GM12878 (cell line): ENCODE data around the gene KCTD16. TPM values are rescaled to one million over a fixed set of nuclear protein-coding genes. Genes with fewer than 3 reads are reported as not detected.

ENCODE experiments used
- ATAC-seq: fragments of 200-7000 bp; cut with Tn5 transposase; 3 replicates; pipeline ENCODE4 v1.9.1; 2020; ENCODE audit warnings: mild to moderate bottlenecking, moderate library complexity
- BruUV-seq: library from RNA; stranded (reverse); fragments of 400-500 nt; replicated peaks from 2 replicates; lab custom pipeline; 2021; lab: Mats Ljungman, UMichigan
- CTCF ChIA-PET: fragments of 300-600 bp; sonication (Branson Sonifier 250); formaldehyde crosslinking; extraction: SDS; loops from one replicate; lab custom pipeline; 2021; ENCODE audit warnings: inconsistent platforms; lab: Yijun Ruan, JAX
- POLR2A ChIA-PET: fragments of 350-600 bp; formaldehyde crosslinking; extraction: SDS; loops from one replicate; lab custom pipeline; 2021; ENCODE audit warnings: inconsistent platforms; lab: Charles Lee
- RAD21 ChIA-PET: fragments of 300-600 bp; sonication (Branson Sonifier 250); formaldehyde crosslinking; loops from one replicate; lab custom pipeline; 2023; ENCODE audit warnings: antibody characterized with exemption; ENCODE audit not compliant: unreplicated experiment; lab: Charles Lee
- SMC1A ChIA-PET: fragments of 300-600 bp; sonication (Branson Sonifier 250); formaldehyde crosslinking; loops from one replicate; lab custom pipeline; 2023; ENCODE audit not compliant: unreplicated experiment, uncharacterized antibody; lab: Charles Lee
- DNase-seq: peaks from one replicate; pipeline ENCODE4 v3.0.0-alpha.2; 2011; ENCODE audit warnings: low read depth, low spot score
- FAIRE-seq: peaks from 3 replicates; lab custom pipeline; 2011; peaks lifted over from hg19 to GRCh38; lab: Jason Lieb, UNC
- H2AFZ ChIP-seq: 2 replicates; pipeline ENCODE4 v1.6.0; 2011; ENCODE audit warnings: low read depth, low read length, control low read depth; ENCODE audit not compliant: control insufficient read depth
- H3K27ac ChIP-seq: 2 replicates; pipeline ENCODE4 v1.5.1; 2011; ENCODE audit warnings: control low read depth; ENCODE audit not compliant: control insufficient read depth, insufficient read depth
- H3K27me3 ChIP-seq, 2 experiments: replicated peaks in 1 of 2; 2 replicates each; pipeline versions ENCODE4 v1.6.0 to v1.6.1; 2011; ENCODE audit warnings: low read length in 1 of 2; ENCODE audit not compliant: control insufficient read depth in 2 of 2, insufficient read depth in 2 of 2
- H3K36me3 ChIP-seq, 2 experiments: 2 replicates each; pipeline ENCODE4 v1.5.1; 2011; ENCODE audit warnings: low read length in 1 of 2; ENCODE audit not compliant: control insufficient read depth in 2 of 2, insufficient read depth in 2 of 2
- H3K4me1 ChIP-seq: 2 replicates; pipeline ENCODE4 v1.6.1; 2011; ENCODE audit warnings: mild to moderate bottlenecking, low read length, moderate library complexity, mixed read lengths; ENCODE audit not compliant: control insufficient read depth, insufficient read depth
- H3K4me2 ChIP-seq: 2 replicates; pipeline ENCODE4 v1.6.0; 2011; ENCODE audit warnings: control low read depth; ENCODE audit not compliant: control insufficient read depth, insufficient read depth
- H3K4me3 ChIP-seq: fragments of 200-600 bp; sonication (generic); 2 replicates; pipeline ENCODE4 v1.5.1; 2016
- H3K79me2 ChIP-seq: 2 replicates; pipeline ENCODE4 v1.6.0; 2011; ENCODE audit warnings: low read length; ENCODE audit not compliant: control insufficient read depth, insufficient read depth
- H3K9ac ChIP-seq: 2 replicates; pipeline ENCODE4 v1.8.0; 2011; ENCODE audit warnings: low read length, control low read depth, mixed read lengths; ENCODE audit not compliant: control insufficient read depth, insufficient read depth
- H3K9me3 ChIP-seq: replicated peaks from 3 replicates; pipeline ENCODE4 v1.5.1; 2011; ENCODE audit warnings: mild to moderate bottlenecking, low read length; ENCODE audit not compliant: control insufficient read depth, insufficient read depth
- H4K20me1 ChIP-seq: 2 replicates; pipeline ENCODE4 v1.6.0; 2011; ENCODE audit not compliant: control insufficient read depth, insufficient read depth
- BRCA1 ChIP-seq: IDR thresholded peaks from 2 replicates; pipeline ENCODE4 v1.6.1; 2011; ENCODE audit warnings: low read depth, low read length, improper control_type of control experiment
- HCFC1 ChIP-seq: fragments of 150-350 bp; IDR thresholded peaks from 2 replicates; pipeline ENCODE4 v1.6.1; 2014; ENCODE audit warnings: low read length
- HDAC2 ChIP-seq: fragments of 200-600 bp; sonication (generic); IDR thresholded peaks from 2 replicates; pipeline ENCODE4 v1.6.1; 2017
- KLF5 ChIP-seq: fragments of 450-650 bp; IDR thresholded peaks from 2 replicates; pipeline ENCODE4 v1.6.1; 2014; ENCODE audit warnings: mild to moderate bottlenecking; ENCODE audit not compliant: partially characterized antibody
- POLR2AphosphoS2 ChIP-seq: IDR thresholded peaks from 2 replicates; pipeline ENCODE4 v1.6.1; 2011; ENCODE audit warnings: low read depth, mild to moderate bottlenecking, low read length, improper control_type of control experiment, moderate library complexity
- SIN3A ChIP-seq: IDR thresholded peaks from 2 replicates; pipeline ENCODE4 v1.6.1; 2012; ENCODE audit warnings: low read depth, low read length, improper control_type of control experiment
- ZNF207 ChIP-seq: fragments of 450-650 bp; IDR thresholded peaks from 2 replicates; pipeline ENCODE4 v1.6.1; 2014; ENCODE audit warnings: antibody characterized with exemption, mild to moderate bottlenecking, borderline replicate concordance
- WGBS: methylation state at CpG from one replicate; pipeline ENCODE4 v1.1.6; 2016; ENCODE audit warnings: low lambda C conversion rate; ENCODE audit not compliant: insufficient replicate concordance, insufficient coverage; ENCODE audit errors: missing lambda C conversion rate; 5-methylcytosine and 5-hydroxymethylcytosine counted together
- in situ Hi-C: fragments of 300-500 bp; cut with MboI; formaldehyde crosslinking; loops from 9 replicates; pipeline ENCODE4 v1.14.3; 2018; ENCODE audit warnings: mixed read lengths
- intact Hi-C: fragments of 100-400 bp; cut with micrococcal nuclease; formaldehyde crosslinking; loops from one replicate; pipeline ENCODE4 v1.14.2; 2022; ENCODE audit not compliant: unreplicated experiment
- polyA plus RNA-seq, 11 experiments: library from polyadenylated mRNA; depleted of rRNA in 4 of 11; unstranded in 6 of 11; stranded (reverse) in 5 of 11; fragments of >200 nt; fragmentation: Nextera tagmentation in 4 of 11; fragmentation: Illumina TruSeq in 1 of 11; extraction: Ambion mirVana in 4 of 11; extraction: Trizol in 1 of 11; gene quantifications; 1 replicate in 1 of 11; 2 replicates in 10 of 11; pipeline versions ENCODE4 v1.2.1 to v1.2.3, GENCODE V29; 2011 to 2016; ENCODE audit warnings: inconsistent platforms in 2 of 11, missing spikeins in 2 of 11, low read depth in 1 of 11
- total RNA-seq, 4 experiments: library from RNA; depleted of rRNA in 3 of 4; stranded (reverse); fragments of >200 nt in 3 of 4; fragmentation: Illumina TruSeq in 1 of 4; extraction: Trizol in 1 of 4; gene quantifications; 2 replicates each; pipeline versions ENCODE4 v1.2.1 to v1.2.3, GENCODE V29; 2013 to 2021
- TF ChIP-seq, protein P1 (sequence below): IDR thresholded peaks from 2 replicates; pipeline ENCODE4 v1.6.1; 2011; ENCODE audit warnings: low read depth, mild to moderate bottlenecking, low read length, moderate library complexity, borderline replicate concordance; ENCODE audit errors: extremely low read depth
- TF ChIP-seq, protein P2 (sequence below): fragments of 450-650 bp; formaldehyde crosslinking; IDR thresholded peaks from 2 replicates; pipeline ENCODE4 v1.5.0; 2022; ENCODE audit warnings: mild to moderate bottlenecking, missing genetic modification characterization
- TF ChIP-seq, protein P3 (sequence below): IDR thresholded peaks from 2 replicates; pipeline ENCODE4 v1.6.1; 2011; ENCODE audit warnings: borderline replicate concordance, low read depth, mild to moderate bottlenecking, moderate library complexity, mixed read lengths, low read length; ENCODE audit not compliant: insufficient read depth; ENCODE audit errors: extremely low read length

The KCTD16 gene
- total and polyA plus RNA-seq, 10 of the 15 experiments (the other 5 are each of a cell fraction or from before 2014, with no cell fraction given): 0.03 to 0.10 (median 0.06) TPM; not detected in 3

DNA sequence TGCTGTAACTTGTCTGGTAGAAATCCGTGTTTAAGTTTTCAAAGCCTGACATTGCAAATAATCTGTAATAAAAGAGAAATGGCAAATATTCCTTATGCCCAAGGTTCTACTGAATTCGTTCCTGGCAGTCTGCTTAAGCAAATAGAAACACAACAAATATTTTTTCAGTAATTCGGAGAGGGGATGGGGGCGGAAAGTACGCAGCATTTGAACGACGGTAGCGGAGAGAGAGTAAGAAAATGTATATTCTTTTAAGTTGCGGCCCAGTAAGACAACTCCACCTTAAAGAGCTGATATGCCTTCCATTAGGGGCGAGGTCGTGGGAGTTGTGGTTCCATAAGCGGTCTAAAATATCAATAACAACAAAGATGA is 783 bp upstream of the KCTD16 start:
- intact Hi-C loops: loop anchor here (2.0 kb wide), 2 partner anchors 15 to 19 kb away; no protein-coding TSS in a partner anchor
- peak overlapping the region; percentile 93 for H3K4me3 ChIP-seq
- peak overlapping the region; percentile 93 for H3K9ac ChIP-seq
- H3K36me3 ChIP-seq: peaks cover 0 to 4% of the 10 kb centered on the region in 2 experiments; a peak in 2 of 4 replicates
- peak overlapping the region; percentile 87 for H3K27ac ChIP-seq
- no peak for DNase-seq
- H3K4me2 ChIP-seq: peak overlapping the region; percentile 80
- no peaks in the 10 kb centered on the region for H3K4me1 ChIP-seq
- no peak for FAIRE-seq
- ChIA-PET POLR2A (interaction anchor here (1.6 to 1.7 kb wide), 2 partner anchors 11 to 20 kb away, joined by 3 to 6 read pairs; no protein-coding TSS in a partner anchor), RAD21 (interaction anchor here (0.6 to 3.6 kb wide), 8 partner anchors 18 to 1167 kb away, joined by 3 to 39 read pairs (median 6); no protein-coding TSS in a partner anchor), SMC1A (interaction anchor here (2.1 to 5.6 kb wide), 3 partner anchors 17 to 28 kb away, joined by 4 to 41 read pairs (median 37); no protein-coding TSS in a partner anchor)
- peak; percentile 4 for ATAC-seq
- BruUV-seq: TSS peak; percentile 78
- H2AFZ ChIP-seq: peak overlapping the region; percentile 99
- WGBS: 2% methylated on average over 12 of the region's 12 CpGs
- H3K9me3 ChIP-seq: no peaks in the 10 kb centered on the region
- H3K79me2 ChIP-seq: peaks cover 38% of the 10 kb centered on the region
- in situ Hi-C loops: no loop called here
- no peaks in the 10 kb centered on the region for H3K27me3 ChIP-seq
- no peaks in the 10 kb centered on the region for H4K20me1 ChIP-seq
- TF ChIP-seq, protein P1, sequence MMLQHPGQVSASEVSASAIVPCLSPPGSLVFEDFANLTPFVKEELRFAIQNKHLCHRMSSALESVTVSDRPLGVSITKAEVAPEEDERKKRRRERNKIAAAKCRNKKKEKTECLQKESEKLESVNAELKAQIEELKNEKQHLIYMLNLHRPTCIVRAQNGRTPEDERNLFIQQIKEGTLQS: no peak
- TF ChIP-seq HCFC1: 0 out of 2 replicates have a peak, but pooled peaks have one; percentile 2
- TF ChIP-seq, all 136 proteins: peak for 1
- CTCF ChIA-PET: interaction anchor here (0.8 to 3.3 kb wide), 9 partner anchors 11 to 285 kb away, joined by 3 to 36 read pairs (median 4); no protein-coding TSS in a partner anchor

DNA sequence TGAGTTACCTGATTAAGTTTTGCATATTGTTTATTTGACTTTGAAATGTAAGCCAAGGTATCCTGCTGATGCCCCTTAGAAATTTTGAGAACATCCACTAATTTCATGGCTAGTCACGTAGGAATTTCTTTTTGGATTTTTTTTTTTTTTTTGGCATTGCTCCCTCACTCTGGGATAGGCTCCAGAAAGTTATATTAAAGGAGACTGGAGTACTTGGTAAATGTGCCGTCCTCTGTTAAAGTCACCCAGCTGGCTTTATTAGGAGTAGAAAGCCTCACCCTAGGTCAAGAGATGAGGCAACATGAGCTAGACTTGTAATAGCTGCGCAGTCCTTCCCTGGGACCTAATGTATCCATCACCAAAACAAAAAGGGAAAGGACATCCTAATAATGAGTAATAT is 3.1 kb downstream of the KCTD16 start:
- ChIA-PET SMC1A (no interaction called here), POLR2A (no interaction called here), RAD21 (no interaction called here), CTCF (interaction anchor here (1.0 kb wide), 2 partner anchors 13 to 18 kb away, joined by 3 to 4 read pairs; no protein-coding TSS in a partner anchor)
- BruUV-seq: no TSS peak
- H3K4me1 ChIP-seq: no peaks in the 10 kb centered on the region
- no peaks in the 10 kb centered on the region for H3K9me3 ChIP-seq
- no peak overlapping the region for H3K4me2 ChIP-seq
- no peak overlapping the region for H2AFZ ChIP-seq
- H3K4me3 ChIP-seq: no peak overlapping the region
- peaks cover 18% of the 10 kb centered on the region for H3K79me2 ChIP-seq
- intact Hi-C loops (no loop called here), in situ Hi-C loops (no loop called here)
- H3K9ac ChIP-seq: no peak overlapping the region
- 78% methylated on average over 3 of the region's 3 CpGs for WGBS
- ATAC-seq (no peak), FAIRE-seq (no peak), DNase-seq (no peak)
- H3K27me3 ChIP-seq: no peaks in the 10 kb centered on the region
- no peaks in the 10 kb centered on the region for H3K36me3 ChIP-seq
- H4K20me1 ChIP-seq: no peaks in the 10 kb centered on the region
- no peak overlapping the region for H3K27ac ChIP-seq
- TF ChIP-seq, protein P2, sequence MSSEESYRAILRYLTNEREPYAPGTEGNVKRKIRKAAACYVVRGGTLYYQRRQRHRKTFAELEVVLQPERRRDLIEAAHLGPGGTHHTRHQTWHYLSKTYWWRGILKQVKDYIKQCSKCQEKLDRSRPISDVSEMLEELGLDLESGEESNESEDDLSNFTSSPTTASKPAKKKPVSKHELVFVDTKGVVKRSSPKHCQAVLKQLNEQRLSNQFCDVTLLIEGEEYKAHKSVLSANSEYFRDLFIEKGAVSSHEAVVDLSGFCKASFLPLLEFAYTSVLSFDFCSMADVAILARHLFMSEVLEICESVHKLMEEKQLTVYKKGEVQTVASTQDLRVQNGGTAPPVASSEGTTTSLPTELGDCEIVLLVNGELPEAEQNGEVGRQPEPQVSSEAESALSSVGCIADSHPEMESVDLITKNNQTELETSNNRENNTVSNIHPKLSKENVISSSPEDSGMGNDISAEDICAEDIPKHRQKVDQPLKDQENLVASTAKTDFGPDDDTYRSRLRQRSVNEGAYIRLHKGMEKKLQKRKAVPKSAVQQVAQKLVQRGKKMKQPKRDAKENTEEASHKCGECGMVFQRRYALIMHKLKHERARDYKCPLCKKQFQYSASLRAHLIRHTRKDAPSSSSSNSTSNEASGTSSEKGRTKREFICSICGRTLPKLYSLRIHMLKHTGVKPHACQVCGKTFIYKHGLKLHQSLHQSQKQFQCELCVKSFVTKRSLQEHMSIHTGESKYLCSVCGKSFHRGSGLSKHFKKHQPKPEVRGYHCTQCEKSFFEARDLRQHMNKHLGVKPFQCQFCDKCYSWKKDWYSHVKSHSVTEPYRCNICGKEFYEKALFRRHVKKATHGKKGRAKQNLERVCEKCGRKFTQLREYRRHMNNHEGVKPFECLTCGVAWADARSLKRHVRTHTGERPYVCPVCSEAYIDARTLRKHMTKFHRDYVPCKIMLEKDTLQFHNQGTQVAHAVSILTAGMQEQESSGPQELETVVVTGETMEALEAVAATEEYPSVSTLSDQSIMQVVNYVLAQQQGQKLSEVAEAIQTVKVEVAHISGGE (CRISPR knock-in tag): no peak
- no peak for TF ChIP-seq KLF5
- no peak for TF ChIP-seq SIN3A
- TF ChIP-seq ZNF207: no peak
- no peak for TF ChIP-seq BRCA1
- TF ChIP-seq POLR2AphosphoS2: no peak
- TF ChIP-seq, protein P1: no peak
- TF ChIP-seq, protein P3, sequence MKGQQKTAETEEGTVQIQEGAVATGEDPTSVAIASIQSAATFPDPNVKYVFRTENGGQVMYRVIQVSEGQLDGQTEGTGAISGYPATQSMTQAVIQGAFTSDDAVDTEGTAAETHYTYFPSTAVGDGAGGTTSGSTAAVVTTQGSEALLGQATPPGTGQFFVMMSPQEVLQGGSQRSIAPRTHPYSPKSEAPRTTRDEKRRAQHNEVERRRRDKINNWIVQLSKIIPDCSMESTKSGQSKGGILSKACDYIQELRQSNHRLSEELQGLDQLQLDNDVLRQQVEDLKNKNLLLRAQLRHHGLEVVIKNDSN: no peak
- no peak for TF ChIP-seq HDAC2
